NCI-H2227 (cell line): Measurements from ENCODE around the gene NUP210.

Source experiments
- DNase-seq: peaks from one replicate; lab custom pipeline; 2025; ENCODE audit not compliant: unreplicated experiment; lab: John Stamatoyannopoulos, UW

NUP210 gene

GRCh38 chr3:13329746-13330145, 90.4 kb downstream of the NUP210 start:
- no peak for DNase-seq

- no peak for DNase-seq
These were observed 94.2 kb downstream of the NUP210 start for GRCh38 chr3:13325892-13326443.

GRCh38 chr3:13324835-13325501, 95.2 kb downstream of the NUP210 start:
- DNase-seq: no peak

- DNase-seq: no peak
These were observed 96.3 kb downstream of the NUP210 start for GRCh38 chr3:13323822-13324221.

GRCh38 chr3:13322324-13322723, 97.8 kb downstream of the NUP210 start:
- DNase-seq: no peak

GRCh38 chr3:13319564-13320220, 100.4 kb downstream of the NUP210 start:
- no peak for DNase-seq

- DNase-seq: no peak
These were observed 101.3 kb downstream of the NUP210 start for GRCh38 chr3:13318626-13319470.

GRCh38 chr3:13317596-13318320, 102.4 kb downstream of the NUP210 start:
- DNase-seq: no peak

- DNase-seq: no peak
These were observed 103.5 kb downstream of the NUP210 start for GRCh38 chr3:13316603-13317002.

- no peak for DNase-seq
These were observed 105.2 kb downstream of the NUP210 start for GRCh38 chr3:13314877-13315276.

GRCh38 chr3:13313813-13314212, 106.3 kb downstream of the NUP210 start:
- DNase-seq: no peak

- no peak for DNase-seq
These were observed 111.1 kb downstream of the NUP210 start for GRCh38 chr3:13309004-13309403.

GRCh38 chr3:13308380-13308801, 111.7 kb downstream of the NUP210 start:
- no peak for DNase-seq

- no peak for DNase-seq
These were observed 113.1 kb downstream of the NUP210 start for GRCh38 chr3:13307041-13307440.

- DNase-seq: no peak
These were observed 114.5 kb downstream of the NUP210 start for GRCh38 chr3:13305623-13306022.

GRCh38 chr3:13303410-13303809, 116.7 kb downstream of the NUP210 start:
- DNase-seq: no peak

GRCh38 chr3:13301286-13301987, 118.7 kb downstream of the NUP210 start:
- DNase-seq: peak; percentile 25

GRCh38 chr3:13300546-13301285, 119.4 kb downstream of the NUP210 start:
- DNase-seq: no peak

- no peak for DNase-seq
These were observed 120.5 kb downstream of the NUP210 start for GRCh38 chr3:13299531-13300155.
